A673 (cell line): ENCODE measurements around the gene TLE4. TPM values are rescaled to one million over a fixed set of nuclear protein-coding genes. Genes with fewer than 3 reads are reported as not detected.

Experiments
- BruUV-seq: library from RNA; stranded (reverse); fragments of 400-500 nt; replicated peaks from 2 replicates; lab custom pipeline; 2021; lab: Mats Ljungman, UMichigan
- CTCF ChIA-PET: fragments of 300-600 bp; sonication (Branson Sonifier 250); formaldehyde crosslinking; loops from one replicate; lab custom pipeline; 2022; ENCODE audit warnings: antibody characterized with exemption; lab: Charles Lee
- POLR2A ChIA-PET: fragments of 300-600 bp; sonication (Branson Sonifier 250); formaldehyde crosslinking; loops from one replicate; lab custom pipeline; 2022; ENCODE audit warnings: antibody characterized with exemption; ENCODE audit not compliant: low non-redundant PET; lab: Charles Lee
- DNase-seq: peaks from one replicate; pipeline ENCODE4 v3.0.0-alpha.2; 2015; ENCODE audit warnings: low spot score
- H3K27ac ChIP-seq: fragments of 200-600 bp; sonication (generic); 2 replicates; pipeline ENCODE4 v1.5.1; 2016; ENCODE audit warnings: mixed run types, low read depth, mild to moderate bottlenecking, mixed read lengths, antibody characterized with exemption, low read length; ENCODE audit not compliant: poor library complexity, severe bottlenecking
- H3K27me3 ChIP-seq: fragments of 200-600 bp; sonication (generic); replicated peaks from 2 replicates; pipeline ENCODE4 v1.6.1; 2017; ENCODE audit warnings: mixed run types, low read depth, mild to moderate bottlenecking, mixed read lengths, antibody characterized with exemption, low read length; ENCODE audit not compliant: insufficient read depth, poor library complexity
- H3K36me3 ChIP-seq: fragments of 200-600 bp; sonication (generic); 2 replicates; pipeline ENCODE4 v1.6.1; 2016; ENCODE audit warnings: mixed run types, mild to moderate bottlenecking, mixed read lengths, antibody characterized with exemption, low read length; ENCODE audit not compliant: insufficient read depth, poor library complexity, severe bottlenecking
- H3K4me1 ChIP-seq: fragments of 200-600 bp; sonication (generic); 2 replicates; pipeline ENCODE4 v1.6.1; 2017; ENCODE audit warnings: mixed run types, mild to moderate bottlenecking, mixed read lengths, antibody characterized with exemption, low read length; ENCODE audit not compliant: insufficient read depth, poor library complexity, severe bottlenecking
- H3K4me3 ChIP-seq: fragments of 200-600 bp; sonication (generic); 2 replicates; pipeline ENCODE4 v1.5.1; 2016; ENCODE audit warnings: low read depth, mixed run types, mild to moderate bottlenecking, mixed read lengths, low read length; ENCODE audit not compliant: poor library complexity, severe bottlenecking
- H3K9me3 ChIP-seq: fragments of 200-600 bp; sonication (generic); 2 replicates; pipeline ENCODE4 v1.6.1; 2016; ENCODE audit warnings: mixed run types, low read depth, mild to moderate bottlenecking, mixed read lengths, antibody characterized with exemption, low read length; ENCODE audit not compliant: poor library complexity, severe bottlenecking
- EZH2 ChIP-seq: fragments of 200-600 bp; sonication (generic); IDR thresholded peaks from 2 replicates; pipeline ENCODE4 v1.6.1; 2017; ENCODE audit warnings: borderline replicate concordance, low read depth, mild to moderate bottlenecking, mixed read lengths, antibody characterized with exemption, low read length; ENCODE audit not compliant: poor library complexity, severe bottlenecking
- intact Hi-C: fragments of 100-400 bp; cut with micrococcal nuclease; formaldehyde crosslinking; loops from one replicate; pipeline ENCODE4 v1.10.0; 2022; ENCODE audit not compliant: unreplicated experiment
- total RNA-seq: library from RNA; stranded (reverse); gene quantifications from 2 replicates; pipeline ENCODE4 v1.2.3, GENCODE V29; 2021
- TF ChIP-seq, protein P1 (sequence below): fragments of 300-800, 200-600 bp; sonication (generic); conservative IDR thresholded peaks from 2 replicates; pipeline ENCODE4 v1.5.1; 2017; ENCODE audit warnings: low read depth, mild to moderate bottlenecking, antibody characterized with exemption, low read length, moderate library complexity, mixed read lengths

Gene TLE4
- total RNA-seq, 1 experiment from 2014 or later = 21.3 TPM

DNA sequence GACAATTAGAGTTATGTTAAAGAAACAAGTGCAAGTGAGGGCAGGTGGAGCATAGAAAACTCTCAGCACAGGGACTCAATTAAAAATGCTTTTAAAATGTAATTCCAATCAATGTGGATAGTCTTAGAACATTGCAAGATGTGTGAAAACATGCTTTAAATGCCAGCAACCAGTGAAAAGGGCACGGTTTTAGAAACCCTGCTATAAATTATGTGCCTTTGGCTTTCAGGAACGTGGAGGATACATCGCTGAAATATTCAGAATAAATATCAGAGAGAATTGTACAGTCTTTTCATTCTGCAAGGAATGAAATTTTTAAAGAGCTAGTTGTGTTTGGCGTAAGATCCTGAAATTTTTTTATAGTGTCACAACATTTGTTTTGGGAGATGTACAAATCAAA is 101.1 kb downstream of the TLE4 start:
- no peaks in the 10 kb centered on the region for H3K27me3 ChIP-seq
- intact Hi-C loops = no loop called here
- ChIA-PET POLR2A (no interaction called here), CTCF (no interaction called here)
- BruUV-seq = no TSS peak
- no peak overlapping the region for H3K4me3 ChIP-seq
- no peaks in the 10 kb centered on the region for H3K4me1 ChIP-seq
- H3K9me3 ChIP-seq = no peaks in the 10 kb centered on the region
- TF ChIP-seq, protein P1, sequence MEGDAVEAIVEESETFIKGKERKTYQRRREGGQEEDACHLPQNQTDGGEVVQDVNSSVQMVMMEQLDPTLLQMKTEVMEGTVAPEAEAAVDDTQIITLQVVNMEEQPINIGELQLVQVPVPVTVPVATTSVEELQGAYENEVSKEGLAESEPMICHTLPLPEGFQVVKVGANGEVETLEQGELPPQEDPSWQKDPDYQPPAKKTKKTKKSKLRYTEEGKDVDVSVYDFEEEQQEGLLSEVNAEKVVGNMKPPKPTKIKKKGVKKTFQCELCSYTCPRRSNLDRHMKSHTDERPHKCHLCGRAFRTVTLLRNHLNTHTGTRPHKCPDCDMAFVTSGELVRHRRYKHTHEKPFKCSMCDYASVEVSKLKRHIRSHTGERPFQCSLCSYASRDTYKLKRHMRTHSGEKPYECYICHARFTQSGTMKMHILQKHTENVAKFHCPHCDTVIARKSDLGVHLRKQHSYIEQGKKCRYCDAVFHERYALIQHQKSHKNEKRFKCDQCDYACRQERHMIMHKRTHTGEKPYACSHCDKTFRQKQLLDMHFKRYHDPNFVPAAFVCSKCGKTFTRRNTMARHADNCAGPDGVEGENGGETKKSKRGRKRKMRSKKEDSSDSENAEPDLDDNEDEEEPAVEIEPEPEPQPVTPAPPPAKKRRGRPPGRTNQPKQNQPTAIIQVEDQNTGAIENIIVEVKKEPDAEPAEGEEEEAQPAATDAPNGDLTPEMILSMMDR = no peak
- TF ChIP-seq EZH2 = no peak
- no peak overlapping the region for H3K27ac ChIP-seq
- DNase-seq = no peak
- no peaks in the 10 kb centered on the region for H3K36me3 ChIP-seq

DNA sequence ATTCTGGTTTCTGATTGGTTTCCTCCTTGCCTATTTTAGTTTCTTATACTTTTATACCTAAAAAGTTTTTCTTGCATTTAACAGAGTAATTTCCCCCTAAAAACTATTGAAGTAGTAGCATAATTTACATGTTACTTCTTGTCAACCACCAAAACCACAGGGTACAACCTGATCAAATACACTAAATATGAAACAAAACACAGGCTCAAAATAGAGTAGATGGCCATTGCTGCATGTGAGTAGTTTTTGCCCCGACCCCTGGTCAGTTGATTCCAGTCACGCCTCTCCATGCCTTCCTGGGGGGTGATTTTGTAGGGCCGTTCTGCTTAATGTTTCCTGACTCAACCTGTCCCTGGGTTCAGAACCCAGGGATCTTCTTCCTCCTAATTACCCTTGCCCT is 101.8 kb downstream of the TLE4 start:
- Histone ChIP-seq H3K4me1 (no peaks in the 10 kb centered on the region), H3K36me3 (no peaks in the 10 kb centered on the region), H3K9me3 (no peaks in the 10 kb centered on the region), H3K27ac (no peak overlapping the region), H3K4me3 (no peak overlapping the region), H3K27me3 (no peaks in the 10 kb centered on the region)
- no peak for TF ChIP-seq EZH2
- TF ChIP-seq, protein P1 = no peak
- DNase-seq = no peak
- intact Hi-C loops = no loop called here
- ChIA-PET CTCF (no interaction called here), POLR2A (no interaction called here)
- no TSS peak for BruUV-seq

DNA sequence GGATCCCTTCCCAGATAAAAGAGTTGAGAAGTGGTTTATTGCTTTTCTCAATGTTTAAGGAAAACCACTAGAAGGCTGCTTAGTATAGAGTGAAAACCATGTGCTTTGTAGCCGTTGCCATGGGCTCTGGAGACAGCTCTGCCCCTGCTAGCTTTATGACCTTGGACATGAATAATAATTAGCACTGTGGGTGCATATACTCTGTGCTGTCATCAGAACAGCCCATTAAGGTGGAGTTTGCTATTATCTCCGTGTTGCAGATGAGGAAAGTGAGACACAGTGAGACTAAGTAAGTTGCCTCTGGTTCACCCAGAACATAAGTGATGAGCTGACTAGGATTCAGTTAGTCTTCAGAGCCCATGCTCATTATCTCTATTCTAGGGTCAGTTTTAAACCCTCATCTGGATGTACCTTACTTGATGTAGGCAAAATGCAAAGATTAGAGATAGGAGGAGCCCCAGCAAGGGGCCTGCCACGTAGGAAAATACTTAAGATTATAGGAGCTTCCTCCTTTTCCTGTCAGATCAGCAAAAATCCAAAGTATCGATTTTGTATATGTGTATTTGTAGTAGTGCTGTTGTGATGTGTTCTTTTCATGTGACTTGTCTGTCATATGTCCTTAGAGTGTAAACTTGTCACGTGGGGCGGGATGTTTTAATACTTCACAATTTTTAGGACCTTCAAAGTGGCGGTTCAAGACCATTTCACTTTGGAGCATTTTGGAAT is 102.5 kb downstream of the TLE4 start:
- Histone ChIP-seq H3K4me3 (no peak overlapping the region), H3K27me3 (no peaks in the 10 kb centered on the region), H3K36me3 (no peaks in the 10 kb centered on the region), H3K9me3 (no peaks in the 10 kb centered on the region), H3K4me1 (no peaks in the 10 kb centered on the region), H3K27ac (no peak overlapping the region)
- intact Hi-C loops = no loop called here
- BruUV-seq = no TSS peak
- POLR2A ChIA-PET = interaction anchor here (0.6 kb wide), 1 partner anchor 69 kb away, joined by 3 read pairs; no protein-coding TSS in a partner anchor
- CTCF ChIA-PET = no interaction called here
- no peak for DNase-seq
- TF ChIP-seq EZH2 = no peak
- TF ChIP-seq, protein P1 = no peak
